ENCODE data around the gene EIF2D. TPM values are rescaled to one million over a fixed set of nuclear protein-coding genes. Genes with fewer than 3 reads are reported as not detected.

The EIF2D gene
- total and polyA plus RNA-seq, 2 of the 13 experiments (the other 11 are each of a cell fraction or from before 2014, with no cell fraction given): 45.1 to 64.9 TPM

DNA sequence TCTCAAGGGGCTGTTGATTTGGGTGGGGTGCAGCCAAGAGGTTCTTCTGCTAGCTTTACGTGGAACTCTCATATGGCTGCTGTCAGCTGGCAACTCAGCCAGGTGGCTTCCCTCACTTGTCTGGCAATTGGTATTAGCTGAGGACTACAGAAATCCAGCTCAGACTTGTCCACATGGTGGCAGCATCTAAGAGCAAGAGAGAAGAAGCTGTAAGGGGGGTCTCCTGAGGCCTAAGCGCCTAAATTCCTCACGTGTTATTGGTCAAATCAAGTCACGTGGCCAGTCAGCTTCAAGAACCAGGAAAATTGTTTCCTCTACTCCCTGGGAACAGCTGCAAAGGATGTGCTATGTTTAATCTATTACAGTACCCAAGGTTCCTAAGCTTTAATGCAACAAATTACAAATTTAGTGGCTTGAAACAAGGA lies 18.8 kb upstream of the EIF2D start:
- Histone ChIP-seq H3K27me3 (ENCODE audit: control insufficient read depth in 1 of 2, insufficient read depth in 2 of 2, low read length in 2 of 2) (peaks cover 0 to 23% of the 10 kb centered on the region in 2 experiments; a peak in 3 of 5 replicates), H4K20me1 (ENCODE audit: insufficient read depth, low read length) (no peaks in the 10 kb centered on the region), H3K4me3 (replicated peaks in 1 of 3; ENCODE audit: insufficient read depth in 1 of 3, low read depth in 2 of 3, low read length in 3 of 3) (no peak overlapping the region), H3K36me3 (replicated peaks in 1 of 2; ENCODE audit: control insufficient read depth in 1 of 2, insufficient read depth in 2 of 2, low read length in 2 of 2) (no peaks in the 10 kb centered on the region), H3K4me2 (ENCODE audit: low read depth, low read length) (no peak overlapping the region), H3K9ac (ENCODE audit: insufficient read depth, low read depth, low read length) (no peak overlapping the region), H3K9me3 (ENCODE audit: low read length) (no peaks in the 10 kb centered on the region), H3K4me1 (ENCODE audit: insufficient read depth, low read length) (peaks cover 24% of the 10 kb centered on the region), H3K27ac (ENCODE audit: extremely low read length, insufficient read depth, low read length) (no peak overlapping the region), H3K79me2 (ENCODE audit: insufficient read depth, low read length) (no peaks in the 10 kb centered on the region), H2AFZ (ENCODE audit: low read length) (no peak overlapping the region)
- intact Hi-C loops (cut with micrococcal nuclease; ENCODE audit: unreplicated experiment): loop anchor here (5.0 kb wide), 1 partner anchor 351 kb away; no protein-coding TSS in a partner anchor
- ATAC-seq (peak; percentile 39), FAIRE-seq (peak; percentile 85), DNase-seq (ENCODE audit: low spot score) (peak; percentile 78)
- no TSS peak for BruUV-seq (replicated peaks)
- 17% methylated on average over 4 of the region's 4 CpGs for WGBS (ENCODE audit: low lambda C conversion rate)
- ChIA-PET CTCF (ENCODE audit: low intra/inter-chr PET ratio, low total read pairs) (interaction anchor here (1.2 to 1.9 kb wide), 3 partner anchors 27 to 351 kb away, joined by 3 to 17 read pairs (median 3); no protein-coding TSS in a partner anchor), POLR2A (interaction anchor here (0.9 kb wide), 1 partner anchor 18 kb away, joined by 5 read pairs; the partner anchor contains the start of gene EIF2D)
- in situ Hi-C loops (cut with HindIII; ENCODE audit: extremely low pct_ligation_motif_present, low pct_unique_long_range_greater_than_20kb): loop anchor here (5.0 to 25.0 kb wide), 2 partner anchors 36 to 281 kb away; partner anchors contain the start of gene FCMR
- TF ChIP-seq ZNF264 (CRISPR knock-in tag; IDR thresholded peaks at IDR 0.05): no peak
- TF ChIP-seq ZMYM4 (CRISPR knock-in tag; IDR thresholded peaks at IDR 0.05): peak; percentile 50
- no peak for TF ChIP-seq RFXANK (CRISPR knock-in tag; IDR thresholded peaks at IDR 0.05)
- peak; percentile 55 for TF ChIP-seq SMC3 (IDR thresholded peaks at IDR 0.05; ENCODE audit: low read length)
- TF ChIP-seq FOSL1 (CRISPR knock-in tag; IDR thresholded peaks at IDR 0.05; ENCODE audit: borderline replicate concordance): no peak
- TF ChIP-seq, protein P1, sequence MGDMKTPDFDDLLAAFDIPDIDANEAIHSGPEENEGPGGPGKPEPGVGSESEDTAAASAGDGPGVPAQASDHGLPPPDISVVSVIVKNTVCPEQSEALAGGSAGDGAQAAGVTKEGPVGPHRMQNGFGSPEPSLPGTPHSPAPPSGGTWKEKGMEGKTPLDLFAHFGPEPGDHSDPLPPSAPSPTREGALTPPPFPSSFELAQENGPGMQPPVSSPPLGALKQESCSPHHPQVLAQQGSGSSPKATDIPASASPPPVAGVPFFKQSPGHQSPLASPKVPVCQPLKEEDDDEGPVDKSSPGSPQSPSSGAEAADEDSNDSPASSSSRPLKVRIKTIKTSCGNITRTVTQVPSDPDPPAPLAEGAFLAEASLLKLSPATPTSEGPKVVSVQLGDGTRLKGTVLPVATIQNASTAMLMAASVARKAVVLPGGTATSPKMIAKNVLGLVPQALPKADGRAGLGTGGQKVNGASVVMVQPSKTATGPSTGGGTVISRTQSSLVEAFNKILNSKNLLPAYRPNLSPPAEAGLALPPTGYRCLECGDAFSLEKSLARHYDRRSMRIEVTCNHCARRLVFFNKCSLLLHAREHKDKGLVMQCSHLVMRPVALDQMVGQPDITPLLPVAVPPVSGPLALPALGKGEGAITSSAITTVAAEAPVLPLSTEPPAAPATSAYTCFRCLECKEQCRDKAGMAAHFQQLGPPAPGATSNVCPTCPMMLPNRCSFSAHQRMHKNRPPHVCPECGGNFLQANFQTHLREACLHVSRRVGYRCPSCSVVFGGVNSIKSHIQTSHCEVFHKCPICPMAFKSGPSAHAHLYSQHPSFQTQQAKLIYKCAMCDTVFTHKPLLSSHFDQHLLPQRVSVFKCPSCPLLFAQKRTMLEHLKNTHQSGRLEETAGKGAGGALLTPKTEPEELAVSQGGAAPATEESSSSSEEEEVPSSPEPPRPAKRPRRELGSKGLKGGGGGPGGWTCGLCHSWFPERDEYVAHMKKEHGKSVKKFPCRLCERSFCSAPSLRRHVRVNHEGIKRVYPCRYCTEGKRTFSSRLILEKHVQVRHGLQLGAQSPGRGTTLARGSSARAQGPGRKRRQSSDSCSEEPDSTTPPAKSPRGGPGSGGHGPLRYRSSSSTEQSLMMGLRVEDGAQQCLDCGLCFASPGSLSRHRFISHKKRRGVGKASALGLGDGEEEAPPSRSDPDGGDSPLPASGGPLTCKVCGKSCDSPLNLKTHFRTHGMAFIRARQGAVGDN (CRISPR knock-in tag; IDR thresholded peaks at IDR 0.05): no peak
- TF ChIP-seq REL (CRISPR knock-in tag; conservative IDR thresholded peaks at IDR 0.05): no peak
- TF ChIP-seq SATB2 (CRISPR knock-in tag; IDR thresholded peaks at IDR 0.05): no peak
- TF ChIP-seq SALL1 (CRISPR knock-in tag; IDR thresholded peaks at IDR 0.05): no peak
- TF ChIP-seq, protein P2, sequence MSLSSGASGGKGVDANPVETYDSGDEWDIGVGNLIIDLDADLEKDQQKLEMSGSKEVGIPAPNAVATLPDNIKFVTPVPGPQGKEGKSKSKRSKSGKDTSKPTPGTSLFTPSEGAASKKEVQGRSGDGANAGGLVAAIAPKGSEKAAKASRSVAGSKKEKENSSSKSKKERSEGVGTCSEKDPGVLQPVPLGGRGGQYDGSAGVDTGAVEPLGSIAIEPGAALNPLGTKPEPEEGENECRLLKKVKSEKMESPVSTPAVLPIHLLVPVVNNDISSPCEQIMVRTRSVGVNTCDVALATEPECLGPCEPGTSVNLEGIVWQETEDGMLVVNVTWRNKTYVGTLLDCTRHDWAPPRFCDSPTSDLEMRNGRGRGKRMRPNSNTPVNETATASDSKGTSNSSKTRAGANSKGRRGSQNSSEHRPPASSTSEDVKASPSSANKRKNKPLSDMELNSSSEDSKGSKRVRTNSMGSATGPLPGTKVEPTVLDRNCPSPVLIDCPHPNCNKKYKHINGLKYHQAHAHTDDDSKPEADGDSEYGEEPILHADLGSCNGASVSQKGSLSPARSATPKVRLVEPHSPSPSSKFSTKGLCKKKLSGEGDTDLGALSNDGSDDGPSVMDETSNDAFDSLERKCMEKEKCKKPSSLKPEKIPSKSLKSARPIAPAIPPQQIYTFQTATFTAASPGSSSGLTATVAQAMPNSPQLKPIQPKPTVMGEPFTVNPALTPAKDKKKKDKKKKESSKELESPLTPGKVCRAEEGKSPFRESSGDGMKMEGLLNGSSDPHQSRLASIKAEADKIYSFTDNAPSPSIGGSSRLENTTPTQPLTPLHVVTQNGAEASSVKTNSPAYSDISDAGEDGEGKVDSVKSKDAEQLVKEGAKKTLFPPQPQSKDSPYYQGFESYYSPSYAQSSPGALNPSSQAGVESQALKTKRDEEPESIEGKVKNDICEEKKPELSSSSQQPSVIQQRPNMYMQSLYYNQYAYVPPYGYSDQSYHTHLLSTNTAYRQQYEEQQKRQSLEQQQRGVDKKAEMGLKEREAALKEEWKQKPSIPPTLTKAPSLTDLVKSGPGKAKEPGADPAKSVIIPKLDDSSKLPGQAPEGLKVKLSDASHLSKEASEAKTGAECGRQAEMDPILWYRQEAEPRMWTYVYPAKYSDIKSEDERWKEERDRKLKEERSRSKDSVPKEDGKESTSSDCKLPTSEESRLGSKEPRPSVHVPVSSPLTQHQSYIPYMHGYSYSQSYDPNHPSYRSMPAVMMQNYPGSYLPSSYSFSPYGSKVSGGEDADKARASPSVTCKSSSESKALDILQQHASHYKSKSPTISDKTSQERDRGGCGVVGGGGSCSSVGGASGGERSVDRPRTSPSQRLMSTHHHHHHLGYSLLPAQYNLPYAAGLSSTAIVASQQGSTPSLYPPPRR (CRISPR knock-in tag; IDR thresholded peaks at IDR 0.05; ENCODE audit: borderline replicate concordance): no peak
- TF ChIP-seq CTCF (CRISPR knock-in tag; IDR thresholded peaks at IDR 0.05): peak; percentile 61
- TF ChIP-seq STAG1 (CRISPR knock-in tag; IDR thresholded peaks at IDR 0.05): peak; percentile 49
- no peak for TF ChIP-seq ZNF44 (CRISPR knock-in tag; IDR thresholded peaks at IDR 0.05)
- TF ChIP-seq RAD51 (IDR thresholded peaks at IDR 0.05; ENCODE audit: borderline replicate concordance): peak; percentile 42; the same call in 1 of the 2 replicates
- no peak for TF ChIP-seq JDP2 (CRISPR knock-in tag; IDR thresholded peaks at IDR 0.05; ENCODE audit: borderline replicate concordance)
